Dermis blood vessel endothelial cell (primary cell): ENCODE results near the gene CYFIP2. TPM values are rescaled to one million over a fixed set of nuclear protein-coding genes. Genes with fewer than 3 reads are reported as not detected.
"Not testable (repeated sequence)": the region's sequence is repeated elsewhere in the genome, so short reads cannot be mapped to it uniquely, and the experiment has no call there.

Source experiments
- DNase-seq: peaks from one replicate; pipeline ENCODE4 v3.0.0; 2010
- total RNA-seq: library from RNA; depleted of rRNA; stranded (reverse); fragments of >200 nt; gene quantifications from 2 replicates; pipeline ENCODE4 v1.2.3, GENCODE V29; 2014

CYFIP2 gene
- total RNA-seq, 1 donor from 2014 or later = 11.7 TPM

DNA sequence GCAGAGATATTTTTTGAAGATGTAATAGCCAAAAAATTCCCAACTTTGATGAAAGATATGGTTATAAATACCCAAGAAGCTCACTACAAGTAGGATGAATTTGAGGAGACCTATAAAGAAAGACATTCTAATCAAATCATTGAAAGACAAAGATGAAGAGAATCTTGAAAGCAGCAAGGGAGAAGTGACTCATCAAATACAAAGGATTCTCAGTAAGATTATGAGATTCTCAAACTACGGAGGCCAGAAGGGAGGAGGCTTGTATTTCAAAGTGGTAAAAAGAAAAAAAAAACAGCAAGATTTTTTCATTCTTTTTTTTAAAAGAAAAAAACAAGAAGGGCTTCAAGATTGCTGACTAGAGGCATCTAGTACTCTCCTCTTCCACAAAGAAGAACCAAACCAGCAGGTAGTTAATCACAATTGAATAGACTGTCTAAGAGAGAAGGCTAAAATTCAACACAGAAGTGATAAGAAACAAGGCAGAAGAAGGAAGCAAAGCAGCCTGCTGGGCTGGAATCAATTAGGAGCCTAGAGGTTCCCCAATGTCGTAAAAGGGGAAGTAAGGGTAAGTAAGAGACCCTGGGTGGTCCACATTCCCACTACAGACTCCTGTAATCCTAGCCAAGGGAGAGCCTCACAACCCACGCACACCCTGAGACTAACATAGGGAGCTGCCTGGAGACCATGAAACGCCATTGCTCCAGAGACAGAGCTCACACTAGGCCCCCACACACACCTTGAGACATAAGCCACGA is 135.0 kb downstream of the CYFIP2 start:
- DNase-seq = no peak

DNA sequence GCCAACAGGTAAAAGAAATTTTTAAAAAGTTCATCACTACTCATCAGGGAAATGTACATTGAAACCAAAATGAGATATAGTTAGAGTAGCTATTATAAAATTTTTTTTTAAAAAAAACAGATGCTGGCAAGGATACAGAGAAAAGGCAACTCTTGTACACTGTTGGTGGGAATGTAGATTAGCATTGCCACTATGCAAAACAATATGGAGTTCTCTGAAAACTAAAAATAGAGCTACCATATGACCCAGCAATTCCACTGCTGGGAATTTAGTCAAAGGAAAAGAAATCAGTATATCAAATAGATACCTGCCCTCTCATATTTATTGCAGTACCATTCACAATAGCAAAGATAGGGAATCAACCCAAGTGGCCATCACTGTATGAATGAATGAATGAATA is 149.9 kb downstream of the CYFIP2 start:
- no peak for DNase-seq

DNA sequence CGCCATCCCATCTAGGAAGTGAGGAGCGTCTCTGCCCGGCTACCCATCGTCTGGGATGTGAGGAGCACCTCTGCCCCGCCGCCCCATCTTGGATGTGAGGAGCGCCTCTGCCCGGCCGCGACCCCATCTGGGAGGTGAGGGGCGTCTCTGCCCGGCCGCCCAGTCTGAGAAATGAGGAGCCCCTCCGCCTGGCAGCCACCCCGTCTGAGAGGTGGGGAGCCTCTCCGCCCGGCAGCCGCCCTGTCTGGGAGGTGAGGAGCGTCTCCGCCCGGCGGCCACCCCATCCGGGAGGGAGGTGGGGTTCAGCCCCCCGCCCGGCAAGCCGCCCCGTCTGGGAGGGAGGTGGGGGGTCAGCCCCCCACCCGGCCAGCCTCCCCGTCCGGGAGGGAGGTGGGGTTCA is 153.6 kb downstream of the CYFIP2 start:
- not testable (repeated sequence) for DNase-seq

DNA sequence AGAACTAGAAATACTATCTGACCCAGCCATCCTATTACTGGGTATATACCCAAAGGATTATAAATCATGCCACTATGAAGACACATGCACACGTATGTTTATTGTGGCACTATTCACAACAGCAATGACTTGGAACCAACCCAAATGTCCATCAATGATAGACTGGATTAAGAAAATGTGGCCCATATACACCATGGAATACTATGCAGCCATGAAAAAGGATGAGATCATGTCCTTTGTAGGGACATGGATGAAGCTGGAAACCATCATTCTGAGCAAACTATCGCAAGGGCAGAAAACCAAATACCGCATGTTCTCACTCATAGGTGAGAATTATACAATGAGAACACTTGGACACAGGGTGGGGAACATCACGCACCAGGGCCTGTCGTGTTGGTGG is 164.0 kb downstream of the CYFIP2 start:
- not testable (repeated sequence) for DNase-seq

DNA sequence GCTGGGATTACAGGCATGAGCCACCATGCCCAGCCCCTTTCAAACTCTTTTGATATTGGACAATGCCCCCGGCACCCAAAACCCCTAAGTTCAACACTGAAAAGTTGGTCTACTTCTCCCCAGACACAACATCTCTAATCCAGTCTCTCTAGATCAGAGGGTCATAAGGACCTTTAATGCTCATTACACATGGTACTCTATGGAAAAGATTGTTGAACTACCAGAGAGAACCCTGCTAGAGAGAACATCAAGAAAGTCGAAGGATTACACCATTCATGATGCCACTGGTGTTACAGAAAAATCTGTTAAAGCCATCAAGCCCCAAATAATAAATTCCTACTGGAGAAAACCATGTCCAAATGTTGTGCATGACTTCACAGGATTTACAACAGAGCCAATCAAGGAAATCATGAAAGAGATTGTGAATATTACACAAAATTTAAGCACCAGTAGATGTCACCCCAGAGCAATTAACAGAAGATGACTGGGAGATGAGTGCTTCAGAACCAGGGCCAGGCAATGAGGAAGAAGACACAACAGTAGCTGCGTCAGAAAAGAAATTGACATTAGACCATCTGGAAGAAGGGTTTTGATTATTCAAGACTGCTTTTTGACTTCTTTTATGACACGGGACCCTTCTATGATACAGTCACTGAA is 165.7 kb downstream of the CYFIP2 start:
- peak; percentile 70 for DNase-seq

DNA sequence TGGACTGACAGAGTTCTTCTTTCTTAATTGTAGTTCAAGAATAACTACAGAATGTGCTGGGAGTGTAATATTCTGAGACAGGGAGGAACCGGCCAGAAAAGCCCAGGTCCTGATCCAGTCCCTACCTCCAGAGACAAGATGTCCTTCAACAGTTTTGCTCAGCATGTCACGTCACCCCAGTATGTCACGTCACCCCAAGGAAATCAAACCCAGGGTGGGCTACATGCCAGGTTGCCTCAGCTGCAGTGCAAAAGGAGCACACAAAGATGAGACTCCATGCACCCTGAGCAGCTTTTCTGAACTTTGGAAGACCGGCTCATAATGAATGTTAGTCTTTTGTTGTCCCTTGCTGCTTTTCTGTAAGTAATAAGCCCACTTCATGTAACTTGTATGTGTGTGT is 168.2 kb downstream of the CYFIP2 start:
- no peak for DNase-seq

DNA sequence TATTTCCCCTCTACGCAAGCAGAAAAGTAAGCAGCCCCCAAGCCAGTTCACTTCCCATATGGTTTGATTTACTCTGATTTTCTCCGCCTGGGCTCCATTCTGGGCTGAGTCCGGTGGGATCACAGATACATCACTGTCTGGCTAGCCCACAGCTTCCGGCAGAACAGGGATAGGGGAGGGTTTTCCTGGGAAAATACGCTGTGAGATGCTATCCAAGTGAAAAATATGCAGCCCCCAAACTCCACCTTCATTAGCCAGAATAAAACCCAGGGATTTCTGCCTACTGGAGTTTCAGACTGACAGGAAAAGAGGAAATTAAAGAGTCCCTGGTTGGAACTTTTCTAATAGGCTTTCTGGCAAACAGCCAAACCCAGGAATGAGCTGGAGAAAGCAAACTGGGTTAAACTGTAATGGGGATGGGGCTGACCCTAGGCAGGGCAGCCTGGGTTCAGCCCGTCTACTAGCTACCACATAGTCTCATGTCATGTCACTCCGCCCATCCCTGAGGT is 177.2 kb downstream of the CYFIP2 start:
- DNase-seq = no peak

DNA sequence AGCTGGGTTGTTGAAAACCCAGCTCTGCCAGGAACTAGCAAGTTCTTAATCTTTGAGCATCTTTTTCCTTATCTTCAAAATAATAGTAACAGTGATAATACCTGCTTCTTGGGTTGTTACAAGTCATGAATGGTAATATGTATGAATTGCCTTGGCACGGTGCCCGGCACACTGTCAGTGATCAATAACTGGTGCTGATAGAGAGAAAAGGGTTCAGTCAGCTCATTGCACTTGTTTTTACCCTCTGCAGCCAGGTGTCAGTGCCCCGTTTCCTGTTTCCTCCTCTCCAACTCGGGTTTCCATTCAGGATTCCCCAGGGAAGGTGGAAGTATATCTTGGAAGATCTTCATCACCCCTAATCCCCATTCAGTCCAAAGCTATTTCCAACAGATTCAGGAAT is 178.3 kb downstream of the CYFIP2 start:
- DNase-seq = no peak

Other genes with a start within 250 kb of the CYFIP2 start
- gene HAVCR1, start 207.0 kb upstream of the CYFIP2 start, total RNA-seq = 0.28 and 1.0 TPM in 2 replicates
- gene HAVCR2, start 157.1 kb upstream of the CYFIP2 start, total RNA-seq = under 0.01 and 0.09 TPM in 2 replicates
- gene MED7, start 123.3 kb upstream of the CYFIP2 start, total RNA-seq = 7.7 and 7.8 TPM in 2 replicates
- not detected in 2 replicates for gene GARIN3, start 99.9 kb upstream of the CYFIP2 start, total RNA-seq
- not detected in 2 replicates for gene ITK, start 85.3 kb upstream of the CYFIP2 start, total RNA-seq
- not detected in 2 replicates for gene NIPAL4, start 194.1 kb downstream of the CYFIP2 start, total RNA-seq